Mesodermal cell (in vitro differentiated cells): Measurements from ENCODE around the gene KLHDC7B.

Experiments
- H3K27ac ChIP-seq: 2 replicates; pipeline ENCODE4 v1.7.0; 2013; ENCODE audit warnings: mild to moderate bottlenecking, low read depth, low read length, moderate library complexity; ENCODE audit not compliant: severe bottlenecking
- H3K36me3 ChIP-seq: 2 replicates; pipeline ENCODE4 v1.7.1; 2013; ENCODE audit warnings: mild to moderate bottlenecking, low read length, moderate library complexity; ENCODE audit not compliant: control insufficient read depth, insufficient read depth
- H3K4me1 ChIP-seq: one replicate; pipeline ENCODE4 v1.7.1; 2013; ENCODE audit warnings: mild to moderate bottlenecking, low read length; ENCODE audit not compliant: insufficient read depth, control insufficient read depth, poor library complexity, severe bottlenecking
- H3K4me3 ChIP-seq: 2 replicates; pipeline ENCODE4 v1.7.0; 2013; ENCODE audit warnings: low read length, control low read depth, mild to moderate bottlenecking; ENCODE audit not compliant: insufficient read depth, poor library complexity, severe bottlenecking; ENCODE audit errors: extremely low read depth
- H3K9me3 ChIP-seq: 2 replicates; pipeline ENCODE4 v1.7.1; 2013; ENCODE audit warnings: mild to moderate bottlenecking, low read length, moderate library complexity; ENCODE audit not compliant: control insufficient read depth
- WGBS, 2 experiments: methylation state at CpG; one replicate each; pipeline ENCODE4 v1.1.5; 2013; ENCODE audit warnings: missing lambda C conversion rate in 2 of 2; ENCODE audit not compliant: insufficient coverage in 2 of 2; 5-methylcytosine and 5-hydroxymethylcytosine counted together

Gene KLHDC7B

GRCh38 chr22:50569896-50570535, 24.3 kb downstream of the KLHDC7B start:
- Histone ChIP-seq H3K4me3 (no peak overlapping the region), H3K36me3 (peaks cover 49% of the 10 kb centered on the region), H3K4me1 (no peaks in the 10 kb centered on the region), H3K9me3 (no peaks in the 10 kb centered on the region), H3K27ac (no peak overlapping the region)
- 96 to 97% methylated on average over 12 to 13 of the region's 13 CpGs for WGBS, 2 experiments

GRCh38 chr22:50570861-50571260, 25.2 kb downstream of the KLHDC7B start:
- no peak overlapping the region for H3K4me3 ChIP-seq
- 92 to 94% methylated on average over 11 to 12 of the region's 12 CpGs for WGBS, 2 experiments
- no peaks in the 10 kb centered on the region for H3K9me3 ChIP-seq
- H3K36me3 ChIP-seq = peaks cover 53% of the 10 kb centered on the region
- H3K27ac ChIP-seq = no peak overlapping the region
- H3K4me1 ChIP-seq = no peaks in the 10 kb centered on the region

GRCh38 chr22:50571264-50572175, 25.8 kb downstream of the KLHDC7B start:
- no peaks in the 10 kb centered on the region for H3K9me3 ChIP-seq
- H3K27ac ChIP-seq = no peak overlapping the region
- 92 to 94% methylated on average over 21 to 22 of the region's 26 CpGs for WGBS, 2 experiments
- peaks cover 58% of the 10 kb centered on the region for H3K36me3 ChIP-seq
- H3K4me1 ChIP-seq = no peaks in the 10 kb centered on the region
- H3K4me3 ChIP-seq = no peak overlapping the region

GRCh38 chr22:50572965-50573364, 27.3 kb downstream of the KLHDC7B start:
- Histone ChIP-seq H3K27ac (no peak overlapping the region), H3K36me3 (peaks cover 58% of the 10 kb centered on the region), H3K4me3 (no peak overlapping the region), H3K9me3 (no peaks in the 10 kb centered on the region), H3K4me1 (no peaks in the 10 kb centered on the region)
- 99 to 100% methylated on average over 6 to 8 of the region's 11 CpGs for WGBS, 2 experiments

- H3K4me1 ChIP-seq = no peaks in the 10 kb centered on the region
- no peak overlapping the region for H3K27ac ChIP-seq
- WGBS, 2 experiments = 94 to 98% methylated on average over 20 to 24 of the region's 26 CpGs
- no peaks in the 10 kb centered on the region for H3K9me3 ChIP-seq
- H3K4me3 ChIP-seq = no peak overlapping the region
- H3K36me3 ChIP-seq = peaks cover 61% of the 10 kb centered on the region
Measured at GRCh38 chr22:50573491-50574382, 28.0 kb downstream of the KLHDC7B start.

GRCh38 chr22:50574383-50574755, 28.7 kb downstream of the KLHDC7B start:
- peaks cover 62% of the 10 kb centered on the region for H3K36me3 ChIP-seq
- H3K4me1 ChIP-seq = no peaks in the 10 kb centered on the region
- no peak overlapping the region for H3K4me3 ChIP-seq
- no peaks in the 10 kb centered on the region for H3K9me3 ChIP-seq
- 96 to 100% methylated on average over 10 to 11 of the region's 11 CpGs for WGBS, 2 experiments
- H3K27ac ChIP-seq = no peak overlapping the region

- no peak overlapping the region for H3K27ac ChIP-seq
- 94 to 97% methylated on average over 7 to 8 of the region's 8 CpGs for WGBS, 2 experiments
- H3K9me3 ChIP-seq = no peaks in the 10 kb centered on the region
- H3K4me3 ChIP-seq = no peak overlapping the region
- peaks cover 63% of the 10 kb centered on the region for H3K36me3 ChIP-seq
- no peaks in the 10 kb centered on the region for H3K4me1 ChIP-seq
Measured at GRCh38 chr22:50575426-50575941, 29.8 kb downstream of the KLHDC7B start.

- Histone ChIP-seq H3K4me3 (no peak overlapping the region), H3K27ac (no peak overlapping the region), H3K4me1 (no peaks in the 10 kb centered on the region), H3K9me3 (no peaks in the 10 kb centered on the region), H3K36me3 (peaks cover 62% of the 10 kb centered on the region)
- 72 to 96% methylated on average over 3 of the region's 5 CpGs for WGBS, 2 experiments
Measured at GRCh38 chr22:50576070-50576469, 30.4 kb downstream of the KLHDC7B start.

- H3K4me1 ChIP-seq = peaks cover 6% of the 10 kb centered on the region
- H3K9me3 ChIP-seq = no peaks in the 10 kb centered on the region
- 97 to 98% methylated on average over 16 to 17 of the region's 18 CpGs for WGBS, 2 experiments
- H3K27ac ChIP-seq = no peak overlapping the region
- peaks cover 60% of the 10 kb centered on the region for H3K36me3 ChIP-seq
- H3K4me3 ChIP-seq = no peak overlapping the region
Measured at GRCh38 chr22:50576806-50577696, 31.4 kb downstream of the KLHDC7B start.

GRCh38 chr22:50577697-50577986, 31.9 kb downstream of the KLHDC7B start:
- Histone ChIP-seq H3K9me3 (no peaks in the 10 kb centered on the region), H3K4me1 (peaks cover 6% of the 10 kb centered on the region), H3K36me3 (peaks cover 55% of the 10 kb centered on the region), H3K27ac (no peak overlapping the region), H3K4me3 (no peak overlapping the region)
- 96 to 97% methylated on average over 23 of the region's 23 CpGs for WGBS, 2 experiments
